ENCODE data around the gene DTWD2. TPM values are rescaled to one million over a fixed set of nuclear protein-coding genes. Genes with fewer than 3 reads are reported as not detected.

DTWD2 gene, protein sequence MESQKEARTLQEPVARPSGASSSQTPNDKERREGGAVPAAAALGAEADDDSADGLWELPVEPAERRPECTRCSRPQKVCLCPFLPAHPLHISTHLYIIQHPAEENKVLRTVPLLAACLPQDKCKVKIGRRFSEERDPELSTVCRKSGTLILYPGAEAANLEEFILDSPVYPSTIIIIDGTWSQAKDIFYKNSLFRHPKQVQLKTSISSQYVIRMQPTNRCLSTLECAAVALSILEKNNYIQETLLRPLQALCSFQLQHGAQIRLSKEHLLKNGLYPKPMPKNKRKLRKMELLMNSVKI
- total RNA-seq, result 5.9 and 6.4 TPM in 2 replicates

DNA sequence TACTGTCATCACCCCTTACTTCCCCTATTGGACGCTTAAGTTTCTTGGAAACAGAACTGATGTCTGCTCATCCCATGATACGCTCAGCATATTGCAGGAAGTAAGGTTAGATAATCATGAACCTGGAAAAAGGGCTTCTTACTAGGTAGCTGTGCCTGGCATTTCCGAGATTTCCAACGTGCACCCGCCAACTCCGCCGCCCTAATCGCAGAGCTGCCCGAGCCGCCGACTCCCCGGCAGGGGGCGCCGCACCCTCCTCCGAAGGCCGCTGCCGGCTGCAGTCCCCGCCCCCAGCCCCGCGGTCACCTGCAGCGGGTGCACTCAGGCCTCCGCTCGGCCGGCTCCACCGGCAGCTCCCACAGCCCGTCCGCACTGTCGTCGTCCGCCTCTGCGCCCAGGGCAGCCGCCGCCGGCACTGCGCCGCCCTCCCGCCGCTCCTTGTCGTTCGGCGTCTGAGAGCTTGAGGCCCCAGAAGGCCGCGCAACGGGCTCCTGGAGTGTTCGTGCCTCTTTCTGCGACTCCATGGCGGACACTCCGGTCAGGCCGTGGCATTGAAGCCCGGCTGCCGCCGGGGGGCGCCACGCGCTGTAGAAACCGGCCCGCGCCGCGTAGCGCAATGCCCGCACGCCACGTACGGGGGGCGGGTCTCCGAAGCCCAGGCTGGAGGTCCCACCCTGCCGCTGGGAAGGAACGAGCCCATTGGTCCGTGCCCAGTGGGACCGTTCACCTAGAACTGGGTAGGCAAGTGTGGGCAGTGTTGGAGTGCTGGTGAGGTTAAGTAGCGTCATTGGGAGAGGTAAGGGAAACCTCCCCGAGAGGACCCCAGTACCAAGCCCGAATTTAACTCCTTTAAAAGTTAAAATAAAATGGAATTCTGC, at the start of gene DTWD2:
Gene DTWD2, minus strand, starts transcription at position 560 of the 878 bp plus-strand sequence. Its CDS starts 36 bp downstream, at position 524.

Other genes with a start within 250 kb of the DTWD2 start
- gene DMXL1, start 82.5 kb upstream of the DTWD2 start, total RNA-seq, result 45.0 and 46.6 TPM in 2 replicates

Measured in smooth muscle cell of the umbilical artery (primary cell).